PC-3 (cell line): ENCODE measurements around the gene STRN4.

Experiments used
- EZH2 ChIP-seq: fragments of 300-600 bp; sonication (generic); IDR thresholded peaks from one replicate; pipeline ENCODE4 v1.6.1; 2017; ENCODE audit warnings: antibody characterized with exemption, mild to moderate bottlenecking, low read length; ENCODE audit not compliant: unreplicated experiment
- EZH2phosphoT487 ChIP-seq: fragments of 300-600 bp; sonication (generic); IDR thresholded peaks from 2 replicates; pipeline ENCODE4 v1.6.1; 2018; ENCODE audit warnings: mild to moderate bottlenecking, antibody characterized with exemption, low read length, borderline replicate concordance
- TF ChIP-seq, protein P1 (sequence below): fragments of 300-600 bp; sonication (generic); conservative IDR thresholded peaks from 2 replicates; pipeline ENCODE4 v1.5.1; 2017; ENCODE audit warnings: antibody characterized with exemption, low read depth, mild to moderate bottlenecking, low read length

- TF ChIP-seq, protein P1, sequence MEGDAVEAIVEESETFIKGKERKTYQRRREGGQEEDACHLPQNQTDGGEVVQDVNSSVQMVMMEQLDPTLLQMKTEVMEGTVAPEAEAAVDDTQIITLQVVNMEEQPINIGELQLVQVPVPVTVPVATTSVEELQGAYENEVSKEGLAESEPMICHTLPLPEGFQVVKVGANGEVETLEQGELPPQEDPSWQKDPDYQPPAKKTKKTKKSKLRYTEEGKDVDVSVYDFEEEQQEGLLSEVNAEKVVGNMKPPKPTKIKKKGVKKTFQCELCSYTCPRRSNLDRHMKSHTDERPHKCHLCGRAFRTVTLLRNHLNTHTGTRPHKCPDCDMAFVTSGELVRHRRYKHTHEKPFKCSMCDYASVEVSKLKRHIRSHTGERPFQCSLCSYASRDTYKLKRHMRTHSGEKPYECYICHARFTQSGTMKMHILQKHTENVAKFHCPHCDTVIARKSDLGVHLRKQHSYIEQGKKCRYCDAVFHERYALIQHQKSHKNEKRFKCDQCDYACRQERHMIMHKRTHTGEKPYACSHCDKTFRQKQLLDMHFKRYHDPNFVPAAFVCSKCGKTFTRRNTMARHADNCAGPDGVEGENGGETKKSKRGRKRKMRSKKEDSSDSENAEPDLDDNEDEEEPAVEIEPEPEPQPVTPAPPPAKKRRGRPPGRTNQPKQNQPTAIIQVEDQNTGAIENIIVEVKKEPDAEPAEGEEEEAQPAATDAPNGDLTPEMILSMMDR: no peak
- no peak for TF ChIP-seq EZH2
- no peak for TF ChIP-seq EZH2phosphoT487
Observed at GRCh38 chr19:46728208-46728607, 18.0 kb downstream of the STRN4 start.
